Gastrocnemius medialis (tissue), 4 donors: Measurements from ENCODE around the gene DFFA. TPM values are rescaled to one million over a fixed set of nuclear protein-coding genes. Genes with fewer than 3 reads are reported as not detected.
"Not testable (repeated sequence)": the region's sequence is repeated elsewhere in the genome, so short reads cannot be mapped to it uniquely, and the experiment has no call there.

Source experiments
- ATAC-seq, 2 donors: fragments of 150-250 bp; one replicate each; pipeline ENCODE4 v1.9.1; 2016
- DNase-seq, 2 donors: peaks; one replicate each; pipeline ENCODE4 v3.0.0-alpha.2; 2019
- H3K27ac ChIP-seq, 4 donors: fragments of 200-600 bp; sonication (generic); 1 replicate in 1 of 4; 2 replicates in 3 of 4; pipeline ENCODE4 v1.5.1; 2016 to 2018; ENCODE audit warnings: mild to moderate bottlenecking in 2 of 4, moderate library complexity in 1 of 4
- H3K27me3 ChIP-seq, 3 donors: fragments of 200-600 bp; sonication (generic) in 2 of 3; 1 replicate in 1 of 3; 2 replicates in 2 of 3; pipeline versions ENCODE4 v1.5.1 to v1.6.0; 2016 to 2019; ENCODE audit warnings: mild to moderate bottlenecking in 1 of 3, moderate library complexity in 1 of 3
- H3K36me3 ChIP-seq, 2 donors: fragments of 200-600 bp; sonication (generic) in 1 of 2; one replicate each; pipeline ENCODE4 v1.5.1; 2017 to 2018
- H3K4me1 ChIP-seq, 2 donors: fragments of 200-600 bp; sonication (generic) in 1 of 2; one replicate each; pipeline ENCODE4 v1.5.1; 2016 to 2017; ENCODE audit warnings: mild to moderate bottlenecking in 2 of 2
- H3K4me3 ChIP-seq, 4 donors: fragments of 200-600 bp; sonication (generic) in 3 of 4; 1 replicate in 1 of 4; 2 replicates in 3 of 4; pipeline ENCODE4 v1.5.1; 2016 to 2019; ENCODE audit warnings: mild to moderate bottlenecking in 2 of 4
- H3K9me3 ChIP-seq, 3 donors: fragments of 200-600 bp; sonication (generic) in 2 of 3; 1 replicate in 1 of 3; 2 replicates in 2 of 3; pipeline ENCODE4 v1.5.1; 2016 to 2019
- POLR2A ChIP-seq, 2 donors: fragments of 450-650 bp; IDR thresholded peaks; one replicate each; pipeline ENCODE4 v1.6.1; 2017; ENCODE audit warnings: antibody characterized with exemption in 2 of 2, mild to moderate bottlenecking in 2 of 2, moderate library complexity in 2 of 2
- in situ Hi-C, 4 donors: fragments of 200-750 bp; cut with MboI; loops; one replicate each; pipeline versions ENCODE4 v1.15.0 to v1.8.0; 2017; ENCODE audit warnings: low sequenced_read_pairs in 4 of 4
- intact Hi-C: fragments of 100-400 bp; cut with DNase I; formaldehyde crosslinking; loops from one replicate; pipeline ENCODE4 v1.15.1; 2023; ENCODE audit warnings: low total_unique reads
- total RNA-seq, 4 donors: library from RNA; depleted of rRNA; stranded (reverse); fragments of >200 nt; gene quantifications; one replicate each; pipeline versions ENCODE4 v1.1.0 to v1.2.3, GENCODE V29; 2016
- TF ChIP-seq, protein P1 (sequence below), 5 experiments: fragments of 450-650 bp in 3 of 5; fragments of 200-600 bp in 2 of 5; sonication (generic) in 2 of 5; IDR thresholded peaks in 4 of 5; conservative IDR thresholded peaks in 1 of 5; 1 replicate in 4 of 5; 2 replicates in 1 of 5; pipeline ENCODE4 v1.5.1; 2016 to 2019; ENCODE audit warnings: antibody characterized with exemption in 5 of 5, mild to moderate bottlenecking in 3 of 5, moderate library complexity in 3 of 5

DFFA gene
- total RNA-seq, 4 donors from 2014 or later, result 13.8 to 15.6 (median 14.5) TPM

DNA sequence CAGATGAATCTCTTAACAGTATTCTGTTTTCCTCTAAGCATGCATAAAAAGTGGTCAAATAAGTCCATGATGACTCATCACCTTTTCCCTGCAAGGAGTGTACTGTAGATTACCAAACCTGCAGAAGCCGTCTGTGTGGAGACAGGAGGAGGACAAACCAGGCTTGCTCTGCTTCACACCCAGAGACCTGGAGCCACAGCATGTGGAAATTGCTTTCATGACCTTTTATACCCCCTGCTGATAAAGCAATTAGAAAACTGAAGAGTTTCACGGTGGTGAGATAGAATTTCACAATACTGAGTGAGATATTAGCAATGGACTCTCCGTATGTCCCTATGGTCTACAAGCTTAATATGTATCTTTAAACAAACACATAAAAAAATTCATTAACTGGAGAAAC, 13.1 kb downstream of the DFFA start:
- TF ChIP-seq, protein P1, sequence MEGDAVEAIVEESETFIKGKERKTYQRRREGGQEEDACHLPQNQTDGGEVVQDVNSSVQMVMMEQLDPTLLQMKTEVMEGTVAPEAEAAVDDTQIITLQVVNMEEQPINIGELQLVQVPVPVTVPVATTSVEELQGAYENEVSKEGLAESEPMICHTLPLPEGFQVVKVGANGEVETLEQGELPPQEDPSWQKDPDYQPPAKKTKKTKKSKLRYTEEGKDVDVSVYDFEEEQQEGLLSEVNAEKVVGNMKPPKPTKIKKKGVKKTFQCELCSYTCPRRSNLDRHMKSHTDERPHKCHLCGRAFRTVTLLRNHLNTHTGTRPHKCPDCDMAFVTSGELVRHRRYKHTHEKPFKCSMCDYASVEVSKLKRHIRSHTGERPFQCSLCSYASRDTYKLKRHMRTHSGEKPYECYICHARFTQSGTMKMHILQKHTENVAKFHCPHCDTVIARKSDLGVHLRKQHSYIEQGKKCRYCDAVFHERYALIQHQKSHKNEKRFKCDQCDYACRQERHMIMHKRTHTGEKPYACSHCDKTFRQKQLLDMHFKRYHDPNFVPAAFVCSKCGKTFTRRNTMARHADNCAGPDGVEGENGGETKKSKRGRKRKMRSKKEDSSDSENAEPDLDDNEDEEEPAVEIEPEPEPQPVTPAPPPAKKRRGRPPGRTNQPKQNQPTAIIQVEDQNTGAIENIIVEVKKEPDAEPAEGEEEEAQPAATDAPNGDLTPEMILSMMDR (IDR thresholded peaks at IDR 0.05 in 4 of 5, conservative IDR thresholded peaks at IDR 0.05 in 1 of 5), result no peak
- no peak for TF ChIP-seq POLR2A (IDR thresholded peaks at IDR 0.05)
- no peak overlapping the region for H3K4me3 ChIP-seq
- intact Hi-C loops, result no loop called here
- DNase-seq (no peak), ATAC-seq (no peak)
- peaks cover 0 to 36% of the 10 kb centered on the region in 2 donors for H3K36me3 ChIP-seq
- in situ Hi-C loops, result no loop called here
- no peaks in the 10 kb centered on the region for H3K27me3 ChIP-seq
- H3K9me3 ChIP-seq, result no peaks in the 10 kb centered on the region
- H3K4me1 ChIP-seq, result no peaks in the 10 kb centered on the region
- H3K27ac ChIP-seq, result no peak overlapping the region

DNA sequence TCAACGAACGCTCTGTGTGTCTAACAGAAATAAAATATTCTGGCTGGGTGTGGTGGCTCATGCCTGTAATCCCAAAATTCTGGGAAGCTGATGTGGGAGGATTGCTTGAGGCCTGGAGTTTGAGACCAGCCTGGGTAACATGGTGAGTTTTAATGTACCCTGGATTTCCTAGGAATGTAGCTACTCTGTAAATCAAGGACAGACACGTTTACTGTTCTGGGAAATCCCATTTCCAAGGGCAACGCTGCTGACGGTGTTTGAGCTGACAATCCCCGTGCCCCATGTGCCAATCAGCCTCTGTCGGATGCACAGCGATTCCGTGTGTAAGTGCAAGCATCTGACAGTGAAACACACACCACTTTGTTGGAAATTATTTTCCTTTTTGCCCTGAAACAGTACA, 14.5 kb downstream of the DFFA start:
- Histone ChIP-seq H3K9me3 (no peaks in the 10 kb centered on the region), H3K4me1 (no peaks in the 10 kb centered on the region), H3K27ac (no peak overlapping the region), H3K27me3 (no peaks in the 10 kb centered on the region), H3K4me3 (no peak overlapping the region), H3K36me3 (peaks cover 0 to 24% of the 10 kb centered on the region in 2 donors)
- in situ Hi-C loops (no loop called here), intact Hi-C loops (no loop called here)
- DNase-seq (no peak), ATAC-seq (no peak)
- TF ChIP-seq, protein P1 (IDR thresholded peaks at IDR 0.05 in 4 of 5, conservative IDR thresholded peaks at IDR 0.05 in 1 of 5), result no peak
- TF ChIP-seq POLR2A (IDR thresholded peaks at IDR 0.05), result no peak

DNA sequence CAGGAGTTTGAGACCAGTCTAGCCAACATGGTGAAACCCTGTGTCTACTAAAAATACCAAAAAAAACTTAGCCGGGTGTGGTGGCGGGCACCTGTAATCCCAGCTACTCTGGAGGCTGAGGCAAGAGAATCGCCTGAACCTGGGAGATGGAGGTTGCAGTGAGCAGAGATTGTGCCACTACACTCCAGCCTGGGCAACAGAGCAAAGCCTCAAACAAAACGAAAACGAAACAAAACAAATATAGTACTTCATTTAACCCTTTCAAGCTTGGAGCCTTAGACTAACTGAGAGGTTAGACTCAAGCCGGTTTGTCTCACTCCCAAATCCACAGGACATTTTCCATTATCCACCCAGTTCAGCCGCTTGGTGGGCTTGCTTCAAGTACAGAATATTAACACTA, 14.9 kb downstream of the DFFA start:
- DNase-seq, H3K27ac ChIP-seq, H3K27me3 ChIP-seq, intact Hi-C loops, H3K9me3 ChIP-seq, ATAC-seq, H3K4me1 ChIP-seq, in situ Hi-C loops, H3K4me3 ChIP-seq: not testable (repeated sequence)
- peaks cover 0 to 20% of the 10 kb centered on the region in 2 donors for H3K36me3 ChIP-seq

DNA sequence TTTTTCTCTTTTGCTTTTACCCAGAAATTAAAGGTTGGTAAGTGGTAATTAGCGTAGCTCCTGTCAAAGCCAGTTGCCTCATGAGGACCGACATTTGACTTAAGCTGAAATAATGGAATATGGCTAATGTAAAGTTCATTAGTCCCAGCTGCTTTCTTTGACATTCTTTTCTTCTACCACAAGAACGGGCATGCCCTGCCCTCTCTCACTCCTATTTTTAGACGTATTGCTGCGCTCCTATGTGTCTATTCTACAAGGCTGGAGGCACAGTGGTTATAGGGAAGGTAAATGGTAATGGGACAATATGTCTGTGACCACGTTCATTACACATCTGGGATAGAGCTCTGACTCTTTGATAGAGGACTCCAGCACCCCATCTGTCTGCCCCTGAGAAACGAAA, 15.7 kb downstream of the DFFA start:
- H3K9me3 ChIP-seq, result no peaks in the 10 kb centered on the region
- in situ Hi-C loops, result no loop called here

DNA sequence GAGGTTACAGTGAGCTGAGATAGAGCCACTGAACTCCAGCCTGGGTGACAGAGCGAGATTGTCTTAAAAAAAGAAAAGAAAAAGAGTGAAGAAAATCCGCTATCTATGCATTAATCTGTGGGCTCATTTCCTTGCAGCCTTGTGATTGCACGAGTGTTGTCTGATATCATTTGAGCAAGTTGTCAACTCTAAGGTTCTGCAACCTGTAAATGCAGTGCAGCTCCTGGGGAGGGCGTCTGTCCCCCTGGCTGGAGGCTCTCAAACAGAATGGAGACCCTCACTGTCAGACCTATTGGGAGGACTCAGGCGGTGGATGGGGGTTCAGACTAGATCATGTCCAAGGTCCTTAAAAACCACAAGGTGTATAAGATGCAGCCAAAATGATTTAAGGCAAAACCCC, 16.3 kb downstream of the DFFA start:
- ATAC-seq (no peak), DNase-seq (no peak)
- intact Hi-C loops (no loop called here), in situ Hi-C loops (no loop called here)
- Histone ChIP-seq H3K9me3 (no peaks in the 10 kb centered on the region), H3K4me3 (no peak overlapping the region), H3K27me3 (no peaks in the 10 kb centered on the region), H3K4me1 (no peaks in the 10 kb centered on the region), H3K27ac (no peak overlapping the region), H3K36me3 (peaks cover 0 to 6% of the 10 kb centered on the region in 2 donors)
- no peak for TF ChIP-seq POLR2A (IDR thresholded peaks at IDR 0.05)
- TF ChIP-seq, protein P1 (IDR thresholded peaks at IDR 0.05 in 4 of 5, conservative IDR thresholded peaks at IDR 0.05 in 1 of 5), result no peak

More for the DNA sequence above, 15.7 kb downstream of the DFFA start:
- intact Hi-C loops, result no loop called here
- no peaks in the 10 kb centered on the region for H3K27me3 ChIP-seq
- H3K4me1 ChIP-seq, result no peaks in the 10 kb centered on the region
- TF ChIP-seq POLR2A (IDR thresholded peaks at IDR 0.05), result no peak
- TF ChIP-seq, protein P1 (IDR thresholded peaks at IDR 0.05 in 4 of 5, conservative IDR thresholded peaks at IDR 0.05 in 1 of 5), result no peak
- no peak overlapping the region for H3K27ac ChIP-seq
- H3K4me3 ChIP-seq, result no peak overlapping the region
- H3K36me3 ChIP-seq, result peaks cover 0 to 12% of the 10 kb centered on the region in 2 donors
- DNase-seq (no peak), ATAC-seq (no peak)
